Measurements from ENCODE around the gene MAP2.
"Not testable (repeated sequence)": the region's sequence is repeated elsewhere in the genome, so short reads cannot be mapped to it uniquely, and the experiment has no call there.

The MAP2 gene

DNA sequence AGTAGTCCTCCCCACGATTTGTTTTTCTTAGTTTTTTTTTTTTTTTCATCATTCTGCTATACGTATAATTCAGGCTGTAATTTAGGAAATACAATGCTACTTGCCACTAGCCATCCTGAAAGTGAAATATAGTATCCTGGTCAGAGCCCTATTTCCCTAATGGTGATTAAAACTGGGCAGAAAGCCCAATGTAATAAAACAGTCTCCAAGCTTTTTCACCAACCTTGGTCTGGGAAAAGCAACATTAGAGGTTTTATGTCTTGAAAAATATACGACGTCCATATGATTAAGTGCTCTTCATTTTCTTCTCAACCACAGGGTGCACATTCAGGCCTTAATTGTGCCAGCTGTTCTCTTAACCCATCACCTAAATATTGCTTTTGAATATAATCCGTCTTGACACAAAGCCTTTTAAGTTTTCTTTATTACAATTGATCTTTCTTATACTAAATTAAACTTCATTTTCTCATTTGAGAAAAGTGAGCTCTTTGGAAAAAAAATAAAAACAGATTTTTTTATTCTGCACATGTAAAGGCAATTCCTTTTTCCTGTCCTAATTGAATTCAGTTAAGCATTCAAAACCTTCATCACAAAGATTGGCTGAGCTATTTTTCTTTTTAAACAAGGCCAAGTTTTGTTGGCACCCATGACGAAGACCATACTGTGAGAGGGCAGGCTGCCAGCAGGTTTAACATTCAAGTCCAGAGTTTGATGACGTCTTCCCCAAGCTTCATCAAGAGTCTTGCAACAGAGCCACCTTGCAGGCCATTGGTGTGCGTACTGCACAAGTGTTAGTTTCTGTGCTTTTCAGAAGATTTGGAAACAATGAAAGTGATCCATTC is 52.7 kb downstream of the MAP2 start:
- DNase-seq = no peak

DNA sequence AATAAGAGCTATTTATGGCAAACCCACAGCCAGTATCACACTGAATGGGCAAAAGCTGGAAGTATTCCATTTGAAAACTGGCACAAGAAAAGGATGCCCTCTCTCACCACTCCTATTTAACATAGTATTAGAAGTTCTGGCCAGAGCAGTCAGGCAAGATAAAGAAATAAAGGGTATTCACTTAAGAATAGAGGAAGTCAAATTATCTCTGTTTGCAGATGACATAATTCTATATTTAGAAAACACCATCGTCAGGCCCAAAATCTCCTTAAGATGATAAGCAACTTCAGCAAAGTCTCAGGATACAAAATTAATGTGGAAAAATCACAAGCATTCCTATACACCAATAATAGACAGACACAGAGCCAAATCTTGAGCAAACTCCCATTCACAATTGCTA is 68.4 kb downstream of the MAP2 start:
- DNase-seq = not testable (repeated sequence)

DNA sequence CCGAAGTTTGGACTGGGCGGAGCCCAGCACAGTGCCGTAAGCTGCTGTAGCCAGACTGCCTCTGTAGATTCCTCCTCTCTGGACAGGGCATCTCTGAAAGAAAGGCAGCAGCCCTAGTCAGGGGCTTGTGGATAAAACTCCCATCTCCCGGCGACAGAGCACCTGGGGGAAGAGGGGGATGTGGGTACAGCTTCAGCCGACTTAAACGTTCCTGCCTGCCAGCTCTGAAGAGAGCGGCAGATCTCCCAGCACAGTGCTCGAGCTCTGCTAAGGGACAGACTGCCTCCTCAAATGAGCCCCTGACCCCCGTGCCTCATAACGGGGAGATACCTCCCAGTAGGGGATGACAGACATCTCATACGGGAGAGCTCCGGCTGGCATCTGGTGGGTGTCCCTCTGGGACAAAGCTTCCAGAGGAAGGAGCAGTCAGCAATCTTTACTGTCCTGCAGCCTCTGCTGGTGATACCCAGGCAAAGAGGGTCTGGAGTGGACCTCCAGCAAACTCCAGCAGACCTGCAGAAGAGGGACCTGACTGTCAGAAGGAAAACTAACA is 71.3 kb downstream of the MAP2 start:
- not testable (repeated sequence) for DNase-seq

DNA sequence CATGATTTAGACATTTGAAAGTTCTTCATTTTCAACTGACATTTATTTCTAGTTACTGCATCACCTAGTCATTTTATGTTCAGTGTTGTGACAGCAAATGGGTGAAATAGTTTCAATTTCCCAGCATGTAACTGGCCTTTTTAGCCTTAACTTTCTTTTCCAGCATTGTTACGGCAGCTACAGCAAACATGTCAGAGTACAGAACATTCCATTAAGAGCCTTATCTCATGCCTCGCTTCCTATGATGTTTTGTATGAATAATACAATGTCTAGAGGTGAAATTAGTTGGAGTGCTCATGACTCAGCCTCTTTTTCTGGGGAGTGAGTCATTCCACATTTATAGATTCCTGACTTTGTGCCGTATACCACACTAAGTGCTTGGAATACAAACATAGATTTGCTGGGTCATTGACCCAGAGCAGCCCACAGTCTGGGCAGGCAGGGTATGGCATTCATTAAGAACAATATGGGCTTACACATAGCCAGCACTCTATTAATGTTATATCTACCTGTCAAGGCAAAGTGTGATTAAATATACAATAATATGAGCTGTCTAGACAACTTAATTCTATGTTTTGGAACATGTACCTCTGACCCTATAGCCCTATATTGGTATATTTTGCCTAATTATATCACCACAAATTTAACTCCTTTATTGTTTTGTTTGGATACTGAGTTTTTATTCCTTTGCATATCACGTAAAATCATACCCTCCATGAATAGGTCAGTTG is 72.2 kb downstream of the MAP2 start:
- no peak for DNase-seq

DNA sequence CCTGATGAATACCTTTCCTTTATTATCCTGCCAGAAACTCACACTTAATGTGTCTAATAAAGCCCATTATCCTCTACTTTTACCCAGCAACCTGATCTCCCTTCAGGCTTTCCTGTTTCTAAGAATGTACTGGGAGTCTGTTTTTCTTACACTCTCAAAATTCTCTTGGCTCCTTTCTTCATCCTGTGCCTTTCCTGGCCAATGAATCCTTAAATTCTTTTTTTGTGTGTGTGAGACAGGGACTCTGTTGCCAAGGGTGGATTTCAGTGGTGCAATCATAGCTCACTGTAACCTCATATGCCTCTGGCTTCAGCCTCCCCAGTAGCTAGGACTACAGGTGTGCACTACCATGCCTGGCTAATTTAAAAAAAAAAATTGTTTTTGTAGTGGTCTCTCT is 72.7 kb downstream of the MAP2 start:
- no peak for DNase-seq

DNA sequence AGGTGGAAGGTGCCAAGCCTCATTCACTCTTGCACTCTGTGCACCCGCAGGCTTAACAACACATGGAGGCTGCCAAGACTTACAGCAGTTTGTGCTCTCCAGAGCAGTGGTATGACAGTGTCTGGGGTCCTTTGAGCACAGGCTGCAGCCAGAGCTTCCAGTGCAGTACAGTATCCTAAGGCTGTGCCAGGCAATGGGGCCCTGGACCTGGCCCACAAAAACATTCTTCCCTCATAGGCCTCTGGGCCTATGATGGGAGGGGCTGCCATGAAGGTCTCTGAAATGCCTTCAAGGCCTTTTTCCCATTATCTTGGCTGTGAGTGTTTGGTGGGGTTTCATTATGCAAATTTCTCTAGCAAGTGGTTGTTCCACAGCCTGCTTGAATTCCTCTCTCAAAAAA is 74.8 kb downstream of the MAP2 start:
- DNase-seq = no peak

DNA sequence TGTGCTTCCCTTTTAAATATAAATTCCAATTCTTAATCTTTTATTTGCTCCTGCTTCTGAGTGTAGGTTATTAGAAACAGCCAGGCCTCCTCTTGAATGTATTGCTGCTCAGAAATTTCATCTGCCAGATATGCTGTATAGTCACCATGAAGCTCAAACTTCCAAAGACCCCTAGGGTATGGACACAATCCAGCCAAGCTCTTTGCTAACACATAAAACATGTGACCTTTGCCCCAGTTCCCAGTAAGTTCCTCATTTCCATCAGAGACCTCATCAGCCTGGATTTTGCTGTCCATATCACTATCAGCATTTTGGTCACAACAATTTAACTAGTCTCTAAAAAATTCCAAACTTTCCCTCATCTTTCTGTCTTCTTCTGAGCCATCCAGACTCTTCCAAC is 75.2 kb downstream of the MAP2 start:
- no peak for DNase-seq

DNA sequence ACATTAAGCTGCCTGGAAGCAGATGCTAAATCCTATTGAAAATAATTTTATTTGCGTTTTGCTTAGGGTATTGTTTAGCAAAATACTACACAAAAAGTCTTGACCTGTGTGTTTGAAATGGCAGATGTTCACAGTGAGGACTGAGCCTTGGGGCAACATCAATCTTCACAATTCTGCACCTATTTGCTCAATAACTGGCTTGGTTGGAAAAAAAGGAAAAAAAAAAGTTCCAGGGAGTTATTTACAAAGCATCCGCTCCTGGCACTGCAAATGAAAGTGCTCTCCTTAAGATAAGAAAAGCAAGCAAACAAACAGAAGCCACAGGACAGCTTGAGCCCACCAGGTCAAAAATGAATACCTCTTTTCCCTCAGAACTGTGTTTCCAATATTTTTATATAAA is 77.7 kb downstream of the MAP2 start:
- DNase-seq = no peak

DNA sequence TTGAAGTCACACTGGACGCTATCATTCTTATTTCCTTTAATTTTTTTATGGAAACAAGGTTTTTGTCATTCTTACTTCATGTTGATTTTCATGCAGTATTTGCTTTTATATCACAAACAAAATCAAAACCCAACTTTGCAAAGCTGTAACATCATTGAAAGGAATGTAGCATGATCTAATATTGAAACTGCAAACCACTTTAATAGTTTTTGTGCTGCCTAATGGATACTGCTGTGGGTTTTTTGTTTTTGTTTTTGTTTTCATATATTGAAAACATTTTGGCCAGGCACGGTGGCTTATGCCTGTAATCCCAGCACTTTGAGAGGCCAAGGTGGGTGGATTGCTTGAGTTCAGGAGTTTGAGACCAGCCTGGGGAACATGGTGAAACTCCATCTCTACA is 81.6 kb downstream of the MAP2 start:
- DNase-seq = no peak

DNA sequence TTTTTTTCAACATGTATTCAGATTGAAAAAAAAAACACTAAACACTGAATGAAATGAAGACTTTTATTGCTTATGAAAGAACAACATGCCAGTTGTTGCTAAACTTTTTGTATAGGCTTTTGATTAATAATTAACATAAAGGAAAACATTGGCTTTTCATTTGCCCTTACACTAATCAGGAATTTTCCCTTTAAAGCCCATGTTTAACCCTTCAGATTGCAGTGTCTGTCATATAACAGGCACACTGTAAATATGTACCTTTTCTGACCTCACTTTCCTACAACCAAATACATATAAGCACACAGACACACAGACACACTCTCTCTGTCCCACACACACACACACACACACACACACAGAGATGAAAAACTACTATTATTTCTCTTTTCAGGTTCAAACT is 84.4 kb downstream of the MAP2 start:
- no peak for DNase-seq

DNA sequence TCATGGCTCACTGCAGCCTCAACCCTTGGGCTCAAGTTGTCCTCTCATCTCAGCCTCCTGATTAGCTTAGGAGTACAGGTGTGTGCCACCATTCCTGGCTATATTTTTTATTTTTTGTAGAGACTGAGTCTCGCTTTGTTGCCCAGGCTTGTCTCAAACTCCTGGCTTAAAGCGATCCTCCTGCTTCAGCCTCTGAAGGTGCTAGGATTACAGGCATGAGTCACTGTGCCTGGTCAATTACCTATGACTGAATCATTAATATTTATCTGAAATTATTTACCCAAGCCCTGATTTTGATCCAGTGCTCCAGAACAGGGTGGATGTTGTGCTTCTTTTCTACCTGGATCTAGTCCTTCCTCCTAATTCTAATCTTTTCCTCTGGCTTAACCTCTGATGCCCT is 87.8 kb downstream of the MAP2 start:
- DNase-seq = no peak

DNA sequence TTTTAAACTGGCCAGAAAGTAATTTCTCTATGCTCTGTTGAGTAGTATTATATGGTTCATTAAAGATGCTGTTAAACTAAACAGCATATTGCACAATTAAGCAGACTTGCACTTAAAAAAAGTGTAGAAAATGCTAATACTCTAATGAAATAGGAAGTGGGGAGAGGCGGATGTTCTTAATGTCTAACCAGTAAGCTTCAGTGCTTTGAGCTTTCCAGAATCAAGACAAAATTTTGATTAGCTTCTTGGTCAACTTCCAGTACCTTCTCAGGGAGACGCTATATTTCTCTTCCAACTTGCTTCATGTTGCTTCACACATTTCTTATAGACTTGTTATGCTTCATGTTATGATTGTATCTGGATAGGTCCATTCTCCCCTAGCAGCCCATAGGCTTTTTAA is 89.1 kb downstream of the MAP2 start:
- DNase-seq = no peak

DNA sequence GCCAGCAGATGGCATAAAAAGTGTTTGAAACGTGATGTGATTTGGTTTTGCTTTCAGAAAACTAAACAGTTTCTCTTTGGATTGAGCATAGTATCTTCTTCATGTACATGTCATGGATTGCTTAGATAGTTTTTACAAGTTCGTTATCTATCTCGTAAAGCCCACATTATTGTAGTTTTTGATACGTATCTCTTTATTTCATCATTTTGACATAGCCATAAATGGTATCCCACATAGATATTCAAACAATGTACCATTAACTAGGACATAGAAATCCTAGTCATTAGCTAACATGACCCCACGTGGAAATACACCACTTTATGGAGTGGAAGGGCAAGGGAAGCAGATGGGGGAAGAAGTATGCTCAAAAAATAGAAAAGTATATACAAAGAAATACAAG is 93.6 kb downstream of the MAP2 start:
- DNase-seq = no peak

DNA sequence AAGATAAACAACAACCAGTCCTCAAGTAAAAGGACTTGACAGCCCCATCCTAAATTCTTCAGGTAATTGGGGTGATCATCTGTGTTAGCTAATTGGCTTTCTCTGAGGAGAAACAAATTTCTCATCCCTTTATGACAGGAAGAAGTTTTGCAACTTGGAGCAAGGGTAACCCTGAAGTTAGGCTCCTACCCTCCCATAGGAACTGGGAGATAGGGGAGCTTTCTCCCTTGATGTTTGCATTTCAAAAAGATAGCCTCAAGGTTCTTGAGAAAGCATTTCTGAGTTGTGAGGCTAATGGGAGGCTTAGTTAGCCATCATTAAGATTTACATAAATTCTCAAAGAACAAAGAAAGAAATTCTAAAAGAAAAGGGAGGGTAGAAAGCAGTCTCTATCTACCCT is 95.4 kb downstream of the MAP2 start:
- DNase-seq = no peak

DNA sequence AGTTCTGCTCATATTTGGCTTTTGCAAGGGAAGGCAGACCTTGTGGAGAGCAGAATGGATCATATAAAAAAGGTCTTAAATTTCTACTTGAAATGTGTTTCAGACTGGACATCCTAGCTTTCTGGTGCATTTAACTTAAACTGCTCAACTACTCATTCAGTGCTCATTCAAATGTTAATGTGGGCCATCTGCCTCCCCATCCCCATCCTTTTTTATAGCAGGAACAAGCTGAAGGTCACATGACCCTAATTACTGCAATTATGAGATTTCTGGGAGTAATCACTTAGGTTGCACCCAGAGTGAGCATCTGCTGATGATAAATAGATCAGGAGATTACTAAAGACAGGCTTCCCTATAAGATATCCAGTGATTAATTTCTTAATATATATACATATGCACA is 96.1 kb downstream of the MAP2 start:
- DNase-seq = no peak

DNA sequence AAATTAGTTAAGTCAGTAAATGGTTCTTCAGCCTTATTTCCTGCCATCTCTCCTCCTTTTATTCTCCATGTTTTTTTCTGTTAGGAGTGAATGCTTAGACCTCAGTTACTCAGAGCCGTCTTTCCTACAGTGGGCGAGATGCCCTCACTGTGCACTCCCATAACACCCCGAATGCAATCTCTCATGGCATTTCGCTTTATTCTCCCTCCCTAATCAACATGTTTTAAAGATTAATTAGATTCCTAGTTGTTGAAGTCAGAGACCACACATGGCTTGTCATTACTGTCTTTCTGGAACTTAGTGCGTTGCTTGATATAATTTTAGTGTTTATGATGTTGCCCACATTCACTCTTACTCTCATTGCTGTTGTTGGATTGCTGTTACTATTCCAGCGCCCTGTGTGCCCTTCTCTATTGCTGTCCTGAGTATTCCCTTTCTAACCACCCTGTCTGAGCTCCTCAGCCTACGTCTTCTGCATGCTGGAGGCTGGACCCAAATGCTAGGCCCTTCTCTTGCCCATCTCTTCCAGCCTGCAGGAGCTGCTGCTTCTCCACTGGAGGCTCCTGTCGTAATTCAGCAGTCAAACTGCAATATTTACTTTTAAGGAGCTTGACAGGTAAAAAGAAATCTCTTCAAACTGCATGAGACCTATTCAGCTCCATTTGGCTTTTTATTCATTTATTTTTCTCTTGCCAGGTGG is 99.3 kb downstream of the MAP2 start:
- DNase-seq = no peak

DNA sequence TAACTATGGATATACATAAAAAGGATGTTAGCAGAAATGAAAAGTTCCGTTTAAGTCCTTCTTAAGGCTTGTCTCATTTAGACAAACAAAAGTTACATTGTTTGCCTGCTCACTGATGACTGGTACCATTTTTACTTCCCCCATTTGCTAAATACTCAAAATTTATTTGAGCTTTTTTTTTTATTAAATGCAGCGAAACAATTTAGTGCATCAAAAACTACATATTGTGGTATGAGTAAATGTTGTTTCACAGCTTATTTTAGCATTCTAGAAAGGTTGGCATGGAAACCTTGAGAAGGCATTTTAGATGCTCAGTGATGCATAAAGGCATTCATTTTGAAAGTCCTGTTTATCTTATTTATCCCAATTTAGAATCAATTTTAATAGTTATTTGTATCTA is 100.0 kb downstream of the MAP2 start:
- DNase-seq = no peak

DNA sequence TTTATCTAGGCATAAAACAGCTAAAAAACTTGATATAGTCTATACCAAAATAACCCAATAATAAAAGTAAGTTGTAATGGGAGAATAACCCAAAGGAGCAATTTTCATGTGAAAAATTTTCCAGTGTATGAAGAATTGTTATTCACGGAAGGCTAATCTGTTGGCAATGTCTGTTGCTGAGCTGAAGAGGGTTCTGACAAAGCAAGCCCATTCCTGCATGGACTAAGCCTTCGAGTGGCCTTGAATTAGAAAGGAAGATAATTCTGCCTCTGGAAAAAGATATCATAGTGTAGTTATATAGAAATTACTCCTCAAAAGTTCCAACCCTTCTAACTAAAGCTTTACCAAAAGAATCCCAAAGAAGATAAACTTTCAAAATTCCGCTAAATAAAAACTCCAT is 101.5 kb downstream of the MAP2 start:
- DNase-seq = no peak

DNA sequence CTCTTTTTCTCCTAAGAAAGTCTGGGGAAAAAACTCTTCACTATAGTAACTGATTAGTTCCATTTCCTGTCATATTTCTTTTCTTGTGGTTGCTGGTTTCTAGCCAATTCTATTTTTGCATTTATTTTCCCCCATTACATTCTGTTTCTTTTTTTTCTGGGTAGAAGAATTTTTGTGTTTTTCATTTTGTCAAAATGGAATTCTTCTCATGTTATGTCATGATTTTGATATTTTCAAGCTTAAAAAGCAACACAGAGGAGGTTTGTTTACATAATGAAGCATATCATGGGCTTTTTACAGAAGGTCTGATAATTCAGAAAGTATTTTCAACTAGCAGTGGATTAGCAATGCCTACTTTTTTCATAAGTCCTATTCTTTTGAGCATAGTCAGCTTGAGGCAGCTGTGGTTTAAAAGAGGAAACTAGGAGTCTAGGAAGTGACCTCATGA is 102.0 kb downstream of the MAP2 start:
- DNase-seq = no peak

DNA sequence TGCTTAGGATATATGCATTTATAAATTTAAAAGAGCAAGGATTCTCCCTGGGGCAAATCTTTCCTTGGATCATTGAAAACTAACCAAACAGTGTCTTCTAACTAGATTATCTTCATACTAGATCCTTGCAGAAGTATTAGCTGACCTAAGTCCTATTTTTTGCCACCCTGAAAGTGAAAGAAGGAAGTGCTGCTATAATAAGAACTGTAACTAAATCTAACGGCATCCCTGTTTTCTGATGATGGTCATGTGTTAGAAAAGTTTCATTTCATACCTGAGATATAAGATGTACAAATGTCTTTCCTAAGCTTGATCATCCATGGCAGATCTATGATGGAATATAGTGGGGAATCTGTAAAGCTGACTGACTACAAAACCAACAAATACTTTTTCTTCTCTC is 102.7 kb downstream of the MAP2 start:
- no peak for DNase-seq

DNA sequence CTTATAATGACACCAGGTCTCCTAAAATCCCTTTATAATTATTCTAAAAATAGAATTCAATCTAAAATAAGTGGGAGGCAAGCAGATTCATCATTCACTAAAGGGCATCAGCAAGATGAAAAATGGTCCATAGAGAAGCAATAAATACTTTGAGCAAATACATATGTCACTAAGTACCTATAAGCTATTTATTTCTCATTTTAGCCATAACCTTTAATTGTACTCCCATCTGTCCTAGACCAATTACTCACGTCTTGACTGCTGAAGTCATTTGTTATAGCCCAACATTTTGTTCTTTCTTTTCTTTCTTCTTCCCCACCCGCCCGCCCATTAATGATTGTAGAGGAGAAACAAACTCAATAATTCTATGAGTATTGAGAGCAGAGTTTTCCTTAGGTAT is 105.7 kb downstream of the MAP2 start:
- DNase-seq = no peak

DNA sequence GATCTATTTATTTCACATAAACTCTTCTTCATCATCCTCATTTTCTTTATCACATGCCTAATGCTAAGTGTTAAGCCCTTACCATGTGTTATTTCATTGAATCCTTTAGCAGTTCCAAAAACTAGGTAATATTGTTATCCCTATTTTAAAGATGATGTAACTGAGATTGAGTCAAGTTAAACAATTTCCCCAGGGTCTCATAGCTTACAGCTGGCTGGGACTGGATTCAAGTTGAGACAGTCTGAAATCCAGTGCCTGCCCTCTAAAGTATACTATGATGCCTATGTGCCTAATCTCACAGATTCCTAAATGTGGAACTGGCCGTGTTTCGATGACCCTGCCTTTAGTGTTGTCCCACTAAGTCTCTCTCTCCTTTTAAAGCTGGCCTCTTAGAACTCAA is 108.5 kb downstream of the MAP2 start:
- DNase-seq = no peak

DNA sequence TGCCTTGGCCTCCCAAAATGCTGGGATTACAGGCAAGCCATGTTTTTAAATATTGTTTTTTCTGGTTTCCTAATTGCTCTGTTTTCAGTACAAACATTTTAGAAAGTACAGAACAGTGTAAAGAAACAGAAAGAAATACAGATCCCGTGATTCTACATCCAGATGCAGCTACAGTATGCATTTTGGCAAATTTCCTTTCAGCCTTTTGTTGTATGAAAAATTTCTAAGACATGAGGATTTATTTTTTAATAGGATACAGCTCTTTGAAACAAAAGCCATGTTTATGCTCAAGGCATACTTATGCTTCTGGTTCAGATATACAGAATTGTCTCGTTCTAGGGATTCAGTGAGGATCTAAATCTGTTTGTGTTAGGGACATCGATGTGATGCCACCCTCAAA is 109.5 kb downstream of the MAP2 start:
- DNase-seq = no peak

DNA sequence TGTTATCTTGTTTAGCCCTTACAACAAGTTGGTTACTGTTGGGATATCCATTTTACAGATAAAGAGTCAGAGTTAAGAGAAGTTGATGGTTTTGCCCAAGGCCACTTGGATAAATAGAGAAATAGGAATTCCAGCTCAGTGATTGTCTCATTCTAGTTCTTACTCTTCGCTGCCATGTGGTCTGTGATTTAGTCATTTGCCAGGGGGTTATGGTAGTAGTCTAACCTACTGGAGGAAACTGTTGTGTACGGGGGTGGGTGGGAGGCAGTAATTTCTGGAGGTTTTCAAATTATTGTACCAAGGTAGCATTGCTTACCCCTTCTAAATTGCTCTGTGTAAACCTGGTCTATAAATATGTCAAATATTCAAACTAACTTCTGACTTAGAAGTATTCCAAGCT is 110.4 kb downstream of the MAP2 start:
- DNase-seq = no peak

Measured in stimulated activated CD4-positive, alpha-beta T cell treated with anti-CD3 and anti-CD28 coated beads, Interleukin-2, amount 100 ng/mL, for 24 hours (primary cell).